Measurements from ENCODE around the gene ANTXR2. TPM values are rescaled to one million over a fixed set of nuclear protein-coding genes. Genes with fewer than 3 reads are reported as not detected.

ANTXR2 gene
- total RNA-seq, 6 donors from 2014 or later: 26.0 to 61.0 (median 37.5) TPM

- TF ChIP-seq POLR2A (IDR thresholded peaks at IDR 0.05) (no peak), POLR2AphosphoS5 (IDR thresholded peaks at IDR 0.05) (no peak), EP300 (IDR thresholded peaks at IDR 0.05) (no peak)
- TF ChIP-seq, protein P1, sequence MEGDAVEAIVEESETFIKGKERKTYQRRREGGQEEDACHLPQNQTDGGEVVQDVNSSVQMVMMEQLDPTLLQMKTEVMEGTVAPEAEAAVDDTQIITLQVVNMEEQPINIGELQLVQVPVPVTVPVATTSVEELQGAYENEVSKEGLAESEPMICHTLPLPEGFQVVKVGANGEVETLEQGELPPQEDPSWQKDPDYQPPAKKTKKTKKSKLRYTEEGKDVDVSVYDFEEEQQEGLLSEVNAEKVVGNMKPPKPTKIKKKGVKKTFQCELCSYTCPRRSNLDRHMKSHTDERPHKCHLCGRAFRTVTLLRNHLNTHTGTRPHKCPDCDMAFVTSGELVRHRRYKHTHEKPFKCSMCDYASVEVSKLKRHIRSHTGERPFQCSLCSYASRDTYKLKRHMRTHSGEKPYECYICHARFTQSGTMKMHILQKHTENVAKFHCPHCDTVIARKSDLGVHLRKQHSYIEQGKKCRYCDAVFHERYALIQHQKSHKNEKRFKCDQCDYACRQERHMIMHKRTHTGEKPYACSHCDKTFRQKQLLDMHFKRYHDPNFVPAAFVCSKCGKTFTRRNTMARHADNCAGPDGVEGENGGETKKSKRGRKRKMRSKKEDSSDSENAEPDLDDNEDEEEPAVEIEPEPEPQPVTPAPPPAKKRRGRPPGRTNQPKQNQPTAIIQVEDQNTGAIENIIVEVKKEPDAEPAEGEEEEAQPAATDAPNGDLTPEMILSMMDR (IDR thresholded peaks at IDR 0.05): no peak
- Histone ChIP-seq H3K36me3 (no peaks in the 10 kb centered on the region), H3K9me3 (no peaks in the 10 kb centered on the region), H3K4me3 (no peak overlapping the region), H3K4me1 (no peaks in the 10 kb centered on the region), H3K27me3 (no peaks in the 10 kb centered on the region), H3K27ac (no peak overlapping the region)
- no peak for ATAC-seq (ENCODE audit: low FRiP score in 2 of 2)
- WGBS, 2 donors: 90 to 93% methylated on average over 1 of the region's 1 CpG
- no peak for DNase-seq
Observed at GRCh38 chr4:79935274-79935673, 137.8 kb downstream of the ANTXR2 start.

DNA sequence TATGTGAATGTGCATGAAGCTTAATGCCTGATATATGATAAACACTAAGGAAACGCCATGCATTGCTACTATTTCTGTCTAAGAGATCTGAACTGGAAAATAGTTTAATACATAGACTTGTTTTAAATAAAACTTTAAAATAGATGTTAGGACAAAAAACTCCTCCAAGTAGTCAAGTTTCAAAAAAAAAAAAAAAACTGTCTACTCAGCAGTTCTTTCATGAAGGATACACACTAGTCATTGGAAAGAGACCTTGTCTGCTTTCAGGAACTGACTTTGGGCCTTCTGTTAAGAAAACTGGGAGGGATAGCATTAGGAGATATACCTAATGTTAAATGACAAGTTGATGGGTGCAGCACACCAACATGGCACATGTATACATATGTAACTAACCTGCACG is 138.4 kb downstream of the ANTXR2 start:
- no peak overlapping the region for H3K4me3 ChIP-seq
- no peaks in the 10 kb centered on the region for H3K4me1 ChIP-seq
- H3K9me3 ChIP-seq: no peaks in the 10 kb centered on the region
- no peak overlapping the region for H3K27ac ChIP-seq
- TF ChIP-seq POLR2AphosphoS5 (IDR thresholded peaks at IDR 0.05) (no peak), POLR2A (IDR thresholded peaks at IDR 0.05) (no peak), EP300 (IDR thresholded peaks at IDR 0.05) (no peak)
- TF ChIP-seq, protein P1 (IDR thresholded peaks at IDR 0.05): no peak
- WGBS, 2 donors: 98% methylated on average over 2 of the region's 2 CpGs
- no peaks in the 10 kb centered on the region for H3K27me3 ChIP-seq
- ATAC-seq (ENCODE audit: low FRiP score in 2 of 2) (no peak), DNase-seq (no peak)
- H3K36me3 ChIP-seq: no peaks in the 10 kb centered on the region

DNA sequence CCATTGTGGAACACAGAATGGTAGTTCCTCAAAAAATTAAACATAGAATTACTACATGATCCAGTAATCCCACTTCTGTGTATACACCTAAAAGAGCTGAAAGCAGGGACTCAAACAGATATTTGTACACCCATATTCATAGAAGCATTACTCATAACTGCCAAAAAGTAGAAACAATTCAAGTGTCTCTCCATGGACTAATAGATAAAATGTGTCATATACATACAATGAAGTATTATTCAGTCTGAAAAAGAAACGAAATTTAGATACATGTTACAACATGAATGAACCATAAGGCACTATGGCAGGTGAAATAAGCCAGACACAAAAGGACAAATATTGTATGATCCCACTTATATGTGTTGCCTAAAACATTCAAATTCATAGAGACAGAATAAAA is 145.1 kb downstream of the ANTXR2 start:
- 83 to 90% methylated on average over 1 of the region's 1 CpG for WGBS, 2 donors
- Histone ChIP-seq H3K27me3 (no peaks in the 10 kb centered on the region), H3K4me1 (no peaks in the 10 kb centered on the region), H3K36me3 (no peaks in the 10 kb centered on the region), H3K9me3 (no peaks in the 10 kb centered on the region), H3K4me3 (no peak overlapping the region), H3K27ac (no peak overlapping the region)
- TF ChIP-seq, protein P1 (IDR thresholded peaks at IDR 0.05): no peak
- no peak for TF ChIP-seq POLR2AphosphoS5 (IDR thresholded peaks at IDR 0.05)
- no peak for TF ChIP-seq POLR2A (IDR thresholded peaks at IDR 0.05)
- no peak for TF ChIP-seq EP300 (IDR thresholded peaks at IDR 0.05)
- ATAC-seq (ENCODE audit: low FRiP score in 2 of 2) (no peak), DNase-seq (no peak)

DNA sequence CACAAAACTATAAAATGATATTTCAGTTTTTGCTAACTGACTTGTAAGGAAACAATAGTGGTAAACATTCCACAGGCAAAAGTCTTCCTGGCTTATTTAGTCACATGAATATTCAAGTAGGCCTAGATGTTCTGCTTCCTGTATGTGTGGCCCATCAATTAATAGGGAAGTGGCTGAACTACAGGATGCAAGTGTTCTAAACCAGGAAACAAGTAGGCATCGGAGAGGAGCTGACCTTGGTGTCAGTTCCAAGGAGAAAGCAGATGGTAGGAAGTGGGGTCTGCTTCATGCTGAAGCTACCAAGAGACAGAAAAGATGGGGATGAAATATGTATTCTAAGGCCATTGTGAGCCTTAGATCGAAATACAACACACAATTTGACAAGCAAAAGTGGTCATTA is 149.7 kb downstream of the ANTXR2 start:
- no peak overlapping the region for H3K4me3 ChIP-seq
- H3K27ac ChIP-seq: no peak overlapping the region
- WGBS, 2 donors: 52 to 54% methylated on average over 2 of the region's 2 CpGs
- no peaks in the 10 kb centered on the region for H3K4me1 ChIP-seq
- ATAC-seq (ENCODE audit: low FRiP score in 2 of 2): no peak
- H3K36me3 ChIP-seq: no peaks in the 10 kb centered on the region
- TF ChIP-seq, protein P1 (IDR thresholded peaks at IDR 0.05): no peak
- TF ChIP-seq EP300 (IDR thresholded peaks at IDR 0.05) (no peak), POLR2AphosphoS5 (IDR thresholded peaks at IDR 0.05) (no peak), POLR2A (IDR thresholded peaks at IDR 0.05) (no peak)
- no peak for DNase-seq
- H3K9me3 ChIP-seq: no peaks in the 10 kb centered on the region
- H3K27me3 ChIP-seq: no peaks in the 10 kb centered on the region

GRCh38 chr4:79922011-79922410 is 151.0 kb downstream of the ANTXR2 start:
- 95 to 100% methylated on average over 1 of the region's 1 CpG for WGBS, 2 donors
- ATAC-seq (ENCODE audit: low FRiP score in 2 of 2): no peak
- H3K27ac ChIP-seq: no peak overlapping the region

More at GRCh38 chr4:79922011-79922410, 151.0 kb downstream of the ANTXR2 start:
- no peak for DNase-seq
- no peak for TF ChIP-seq POLR2AphosphoS5 (IDR thresholded peaks at IDR 0.05)
- TF ChIP-seq EP300 (IDR thresholded peaks at IDR 0.05): no peak
- no peak for TF ChIP-seq POLR2A (IDR thresholded peaks at IDR 0.05)
- no peaks in the 10 kb centered on the region for H3K36me3 ChIP-seq
- no peaks in the 10 kb centered on the region for H3K27me3 ChIP-seq
- H3K9me3 ChIP-seq: no peaks in the 10 kb centered on the region
- H3K4me3 ChIP-seq: no peak overlapping the region
- no peaks in the 10 kb centered on the region for H3K4me1 ChIP-seq
